SIG-M5 treated with dmso at 0.1 percent for 504 hours (cell line): ENCODE results near the gene ANXA4.
A peak's percentile ranks its signal among the peaks of the same experiment; 100 is the strongest.
"Not testable (repeated sequence)": the region's sequence is repeated elsewhere in the genome, so short reads cannot be mapped to it uniquely, and the experiment has no call there.

ENCODE experiments used
- DNase-seq: peaks from one replicate; lab custom pipeline; 2025; ENCODE audit not compliant: unreplicated experiment; lab: John Stamatoyannopoulos, UW

ANXA4 gene

GRCh38 chr2:69801745-69802290 lies 59.9 kb downstream of the ANXA4 start:
- no peak for DNase-seq

DNA sequence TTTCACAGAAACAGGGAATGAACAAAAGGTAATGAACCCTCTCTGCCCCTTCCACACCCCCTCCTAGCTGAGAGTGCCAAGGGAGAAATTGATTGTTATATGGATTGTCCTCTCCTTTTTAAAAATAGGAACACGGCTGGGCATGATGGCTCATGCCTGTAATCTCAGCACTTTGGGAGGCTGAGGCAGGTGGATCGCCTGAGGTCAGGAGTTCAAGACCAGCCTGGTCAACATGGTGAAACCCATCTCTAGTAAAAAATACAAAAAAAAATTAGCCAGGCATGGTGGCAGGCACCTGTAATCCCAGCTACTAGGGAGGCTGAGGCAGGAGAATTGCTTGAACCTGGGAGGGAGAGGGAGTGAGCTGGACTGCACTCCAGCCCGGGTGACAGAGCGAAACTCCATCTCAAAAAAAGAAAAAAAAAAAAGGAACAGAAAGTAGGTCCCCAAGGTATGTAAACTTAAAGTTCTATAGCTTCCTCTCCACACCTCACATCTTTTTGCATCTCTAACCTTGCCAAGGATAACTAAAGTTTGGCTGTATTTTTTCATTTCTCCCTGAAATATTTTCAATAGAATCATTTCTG lies 60.9 kb downstream of the ANXA4 start:
- not testable (repeated sequence) for DNase-seq

DNA sequence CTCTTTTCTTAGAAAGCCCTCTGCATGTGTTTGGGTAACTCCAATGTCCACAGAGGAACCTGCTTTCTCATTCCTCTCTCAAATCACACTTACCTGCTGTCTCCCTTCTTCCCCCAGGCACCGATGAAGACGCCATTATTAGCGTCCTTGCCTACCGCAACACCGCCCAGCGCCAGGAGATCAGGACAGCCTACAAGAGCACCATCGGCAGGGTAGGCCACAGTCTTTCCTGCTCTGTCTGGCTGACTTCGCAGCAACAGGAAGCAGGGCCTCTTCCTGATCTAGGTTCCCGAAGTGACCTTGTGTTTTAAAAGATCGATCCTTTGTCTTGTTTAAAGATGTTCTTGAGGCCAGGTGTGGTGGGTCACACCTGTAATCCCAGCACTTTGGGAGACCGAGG lies 62.5 kb downstream of the ANXA4 start:
- DNase-seq = no peak

DNA sequence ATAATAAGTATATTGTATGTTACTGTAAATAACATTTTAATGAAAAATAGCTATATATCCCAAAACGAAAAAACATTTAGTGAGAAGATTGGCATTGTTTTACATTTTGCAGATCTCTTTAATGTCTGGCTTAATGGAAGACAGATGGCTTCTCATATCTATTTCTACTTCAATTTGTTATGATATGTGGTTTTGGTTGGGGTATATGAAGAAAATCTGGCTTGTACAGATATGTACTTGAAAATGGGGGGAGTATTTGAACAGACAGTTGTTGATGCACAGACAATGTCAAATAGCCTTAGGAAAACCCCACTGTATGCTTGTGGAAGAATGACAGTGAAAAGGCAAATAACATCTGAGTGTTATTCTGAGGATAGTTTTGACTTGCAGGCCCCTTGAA lies 64.0 kb downstream of the ANXA4 start:
- DNase-seq = no peak

DNA sequence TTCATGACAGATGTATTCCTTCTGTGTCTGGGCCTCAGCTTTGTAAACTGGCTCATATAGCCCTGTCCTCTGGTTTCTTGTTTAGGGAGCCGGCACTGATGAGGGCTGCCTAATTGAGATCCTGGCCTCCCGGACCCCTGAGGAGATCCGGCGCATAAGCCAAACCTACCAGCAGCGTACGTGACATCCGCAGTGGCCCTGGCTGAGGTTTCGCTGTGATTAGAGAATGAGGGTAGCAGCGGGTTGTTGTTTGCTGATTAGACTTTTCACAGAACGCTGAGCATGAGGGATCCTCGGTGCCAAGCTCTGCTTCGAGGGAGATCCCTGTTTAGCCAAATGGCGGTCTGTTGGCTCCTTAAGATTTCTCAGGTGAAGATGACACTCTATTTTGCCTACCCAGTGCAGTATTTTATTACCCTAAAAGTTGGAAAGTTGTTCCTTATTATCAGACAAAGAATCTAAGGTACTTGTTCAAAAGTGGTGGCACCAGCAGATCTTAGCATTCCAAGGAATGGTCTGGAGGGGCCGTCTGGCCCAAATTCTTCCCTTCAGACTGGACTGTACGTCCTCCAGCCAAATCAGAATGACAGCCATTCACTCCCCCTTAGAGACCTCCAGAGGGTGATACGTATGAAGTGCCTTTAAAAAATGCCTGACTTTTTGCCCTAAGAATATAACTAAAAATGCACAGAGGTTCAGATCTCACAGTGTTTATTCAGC lies 66.0 kb downstream of the ANXA4 start:
- DNase-seq = no peak

DNA sequence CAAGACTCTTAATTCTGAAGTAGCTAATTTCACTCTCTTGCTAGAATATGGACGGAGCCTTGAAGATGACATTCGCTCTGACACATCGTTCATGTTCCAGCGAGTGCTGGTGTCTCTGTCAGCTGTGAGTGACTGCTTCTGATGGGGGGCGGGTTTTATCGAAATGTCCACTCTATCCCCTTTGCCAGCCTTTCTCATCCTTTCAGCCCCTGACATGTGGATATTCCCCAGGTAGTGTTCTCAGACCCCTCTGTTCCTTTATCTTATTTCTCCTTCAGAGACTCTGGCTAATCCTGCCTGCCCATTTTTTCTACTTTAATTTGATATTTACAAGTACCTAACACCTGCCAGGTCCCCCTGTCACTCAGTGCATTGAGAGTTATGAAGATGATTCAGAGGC lies 68.6 kb downstream of the ANXA4 start:
- DNase-seq = no peak

DNA sequence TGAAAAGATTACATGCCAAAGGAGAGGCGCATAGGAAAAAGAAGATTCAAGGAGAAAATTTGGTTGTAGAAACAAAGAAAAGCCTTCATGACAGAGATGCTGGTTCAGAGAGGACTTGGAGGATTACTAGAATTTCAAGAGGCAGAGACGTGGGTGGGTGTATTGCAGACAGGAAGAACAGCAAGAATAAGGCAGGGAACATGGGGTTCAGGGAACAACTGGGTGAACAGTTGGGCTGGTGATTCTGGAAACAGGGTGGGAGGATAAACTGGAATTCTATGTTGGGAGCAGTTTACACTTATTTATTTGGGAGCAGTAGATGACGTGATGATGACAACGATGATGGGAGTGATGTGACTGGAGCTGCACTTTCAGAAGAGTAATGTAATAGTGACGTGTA lies 69.1 kb downstream of the ANXA4 start:
- no peak for DNase-seq

DNA sequence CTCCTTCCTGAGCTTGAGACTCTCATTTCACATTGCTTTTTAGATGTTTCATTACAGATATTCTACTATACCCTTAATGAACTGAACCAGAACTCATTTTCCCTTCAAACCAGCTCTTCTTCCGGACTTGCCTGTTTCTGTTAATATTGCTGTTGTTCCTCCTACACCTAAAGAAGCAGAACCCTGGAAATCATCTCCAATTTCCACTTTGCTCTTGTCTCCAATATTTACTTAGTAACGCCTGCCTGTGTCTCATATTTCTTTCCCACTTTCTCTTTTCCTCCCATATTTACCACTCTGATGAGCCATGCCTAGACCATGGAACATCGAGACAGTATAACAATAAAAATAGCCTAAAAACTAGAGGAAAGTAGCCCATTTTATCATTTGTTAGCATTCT lies 69.7 kb downstream of the ANXA4 start:
- DNase-seq = no peak

GRCh38 chr2:69815717-69816116 lies 73.8 kb downstream of the ANXA4 start:
- no peak for DNase-seq

DNA sequence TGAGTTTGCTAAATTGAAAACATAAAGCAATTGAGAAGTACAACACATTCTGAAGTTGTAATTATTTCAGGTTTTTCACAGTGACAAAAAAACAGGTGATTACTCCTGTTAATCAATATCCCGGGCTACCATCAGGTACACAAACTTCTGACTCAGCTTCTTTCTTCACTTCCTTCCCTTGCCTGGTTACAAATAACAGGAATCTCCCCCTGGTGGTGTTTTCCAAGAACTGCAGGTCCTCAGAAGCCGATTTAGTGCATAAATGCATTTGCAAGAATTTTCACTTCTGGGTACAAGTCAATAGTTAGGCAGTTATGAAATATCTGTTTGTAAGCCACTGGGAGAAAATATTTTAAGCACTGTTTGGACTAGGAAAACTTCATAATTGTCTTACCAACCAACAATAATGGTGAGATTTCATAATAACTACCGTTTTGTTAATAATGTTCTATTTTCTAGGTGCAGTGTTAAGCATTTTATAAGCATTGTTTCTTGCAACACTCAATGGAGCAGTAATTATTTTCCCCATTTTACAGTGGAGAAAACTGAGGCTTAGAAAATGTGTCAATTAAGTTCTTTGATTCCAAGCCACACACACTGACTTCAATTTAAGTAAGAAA lies 75.1 kb downstream of the ANXA4 start:
- peak; percentile 94 for DNase-seq

DNA sequence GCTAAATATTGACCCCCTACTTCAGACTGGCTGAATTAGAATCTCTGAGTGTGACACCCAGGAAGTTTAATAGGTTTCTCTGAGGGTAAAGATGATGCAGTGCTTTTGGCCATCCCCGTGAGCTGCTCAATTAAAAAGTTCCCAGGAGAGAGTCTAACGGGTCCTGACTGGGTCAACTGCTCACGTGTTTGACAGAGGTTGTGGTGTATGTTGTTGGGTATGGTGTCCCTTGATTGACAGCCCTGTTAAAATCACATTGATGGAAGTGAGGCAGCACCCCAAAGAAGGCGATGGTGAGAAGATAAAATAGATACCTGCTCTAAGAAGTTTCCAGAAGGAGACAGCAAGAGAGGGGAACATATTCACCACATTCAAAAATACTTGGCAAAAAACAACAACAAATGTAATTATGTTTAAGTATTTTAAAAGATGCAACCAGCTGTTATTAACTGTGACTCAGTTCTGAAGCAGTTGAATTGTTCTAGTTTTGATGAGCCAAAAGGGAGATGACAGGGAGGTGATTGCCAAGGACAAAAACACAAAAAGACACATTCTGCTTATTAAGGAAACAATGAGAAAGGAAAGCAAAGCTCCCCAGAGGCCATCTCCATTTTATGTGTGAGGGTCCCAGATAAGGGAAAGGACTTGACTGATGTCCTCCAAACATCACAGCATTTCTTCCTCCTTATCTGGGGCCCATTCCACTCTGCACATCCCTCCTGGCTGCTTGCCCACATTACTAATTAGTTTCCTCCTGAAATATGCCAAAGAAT lies 76.0 kb downstream of the ANXA4 start:
- no peak for DNase-seq

DNA sequence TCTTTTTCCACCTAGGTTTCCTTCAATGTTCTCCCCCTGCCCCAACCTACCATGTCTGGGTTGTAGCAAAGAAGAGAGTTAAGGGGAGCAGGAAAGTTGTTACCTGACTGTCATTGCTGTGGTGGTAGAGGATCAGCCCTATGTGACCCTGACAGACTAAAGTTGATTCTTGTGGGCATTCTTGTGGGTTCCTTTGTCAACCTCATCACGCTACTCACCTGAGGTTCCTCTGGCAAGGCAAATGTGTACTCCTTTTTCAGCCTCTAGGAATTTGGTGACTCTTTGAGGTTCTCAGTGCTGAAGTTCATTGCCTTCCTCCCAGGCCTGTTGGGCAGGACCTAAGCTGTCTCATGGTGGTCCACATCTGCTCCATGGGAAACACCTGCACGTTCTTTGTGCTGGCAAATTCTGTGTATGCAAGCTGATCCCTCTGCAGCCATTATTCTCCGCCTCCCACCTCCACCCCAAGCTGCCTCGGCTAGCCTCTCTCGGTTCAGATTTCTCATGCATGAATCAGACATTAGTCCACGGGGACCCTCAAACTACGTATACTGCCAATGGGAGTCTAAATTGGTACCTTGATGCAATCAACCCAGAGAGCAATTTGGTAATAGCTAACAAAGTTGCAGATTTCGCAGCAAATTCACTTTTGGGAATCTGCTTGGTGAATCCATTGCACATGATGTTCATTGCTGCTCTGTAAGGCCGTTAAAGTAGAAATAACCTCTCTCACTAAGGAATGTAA lies 86.0 kb downstream of the ANXA4 start:
- DNase-seq = no peak

GRCh38 chr2:69828938-69829255 lies 87.0 kb downstream of the ANXA4 start:
- no peak for DNase-seq

GRCh38 chr2:69829256-69830044 lies 87.5 kb downstream of the ANXA4 start, which contains the start of gene GMCL1:
Gene GMCL1 (plus strand): TSS chr2:69829660. CDS start chr2:69829893, 233 bp downstream.
- peak; percentile 93 for DNase-seq

- DNase-seq = peak; percentile 55
These were observed 88.3 kb downstream of the ANXA4 start for GRCh38 chr2:69830045-69830905.

GRCh38 chr2:69830906-69831241 lies 88.9 kb downstream of the ANXA4 start:
- not testable (repeated sequence) for DNase-seq

GRCh38 chr2:69831354-69831905 lies 89.5 kb downstream of the ANXA4 start:
- no peak for DNase-seq

GRCh38 chr2:69833752-69834151 lies 91.8 kb downstream of the ANXA4 start:
- DNase-seq = no peak

DNA sequence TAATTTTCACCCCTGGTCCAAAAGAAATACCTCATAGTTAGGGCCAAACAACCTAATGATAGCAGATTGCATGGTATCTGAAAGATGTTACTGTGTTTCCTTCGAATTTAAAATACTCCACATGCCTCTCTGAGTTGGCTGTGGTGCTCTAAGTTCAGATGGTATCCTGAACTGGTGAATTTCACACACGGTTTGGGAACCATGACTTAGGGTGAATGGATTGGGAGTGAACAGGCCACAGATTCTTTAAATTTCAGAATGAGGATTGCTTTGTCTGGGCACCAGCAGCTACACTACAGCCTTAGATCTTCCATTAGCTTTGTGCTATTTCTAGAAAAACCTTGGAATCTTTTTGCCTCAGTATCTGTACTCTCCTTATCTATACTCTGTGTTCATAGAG lies 93.7 kb downstream of the ANXA4 start:
- DNase-seq = no peak
